Measurements from ENCODE around the gene BMX. TPM values are rescaled to one million over a fixed set of nuclear protein-coding genes. Genes with fewer than 3 reads are reported as not detected.
A peak's percentile ranks its signal among the peaks of the same experiment; 100 is the strongest.

BMX gene
- total and polyA plus RNA-seq, 9 of the 15 experiments (the other 6 are each of a cell fraction or from before 2014, with no cell fraction given): 0.45 to 4.2 (median 1.8) TPM

GRCh38 chrX:15567886-15568616 lies 67.4 kb downstream of the BMX start:
- Histone ChIP-seq H4K20me1 (replicated peaks; ENCODE audit: control insufficient read depth, insufficient read depth, low read length) (no peaks in the 10 kb centered on the region), H3K9me3 (replicated peaks; ENCODE audit: control insufficient read depth, insufficient read depth, low read depth, low read length) (no peaks in the 10 kb centered on the region), H3K27ac (ENCODE audit: extremely low read depth, low read depth, low read length) (no peak overlapping the region), H3K4me1 (replicated peaks in 1 of 2; ENCODE audit: control insufficient read depth in 2 of 2, insufficient read depth in 2 of 2, low read length in 2 of 2) (peaks cover 0 to 11% of the 10 kb centered on the region in 2 experiments; a peak in 2 of 5 replicates), H3K9ac (ENCODE audit: insufficient read depth in 1 of 2, low read depth in 2 of 2, low read length in 2 of 2) (no peak overlapping the region), H3K4me2 (ENCODE audit: insufficient read depth, low read length) (no peak overlapping the region), H3K36me3 (ENCODE audit: control insufficient read depth, insufficient read depth, low read length) (no peaks in the 10 kb centered on the region), H3K9me1 (ENCODE audit: control insufficient read depth, insufficient read depth, low read length) (no peaks in the 10 kb centered on the region), H3K79me2 (ENCODE audit: control insufficient read depth, insufficient read depth, low read length) (no peaks in the 10 kb centered on the region), H3K4me3 (no peak overlapping the region), H2AFZ (ENCODE audit: low read depth, low read length) (peak overlapping the region; percentile 54; the same call in 1 of the 2 replicates), H3K27me3 (ENCODE audit: control insufficient read depth in 2 of 2, insufficient read depth in 2 of 2, low read length in 2 of 2) (no peaks in the 10 kb centered on the region)
- WGBS (ENCODE audit: insufficient coverage, low coverage, missing lambda C conversion rate): 39% methylated on average over 7 of the region's 7 CpGs
- DNase-seq (ENCODE audit: extremely low read depth in 1 of 4, low spot score in 3 of 4) (peak in 1 of 4 experiments; percentile 37), ATAC-seq (peak; percentile 54; the same call in 1 of the 3 replicates), FAIRE-seq (peak; percentile 52)
- intact Hi-C loops (cut with micrococcal nuclease): loop anchor here (2.0 to 5.0 kb wide), 2 partner anchors 77 to 404 kb away; no protein-coding TSS in a partner anchor
- ChIA-PET CTCF (ENCODE audit: low intra/inter-chr PET ratio) (interaction anchor here (0.8 kb wide), 1 partner anchor 878 kb away, joined by 3 read pairs; no protein-coding TSS in a partner anchor), POLR2A (no interaction called here)
- no TSS peak for BruUV-seq (replicated peaks)
- in situ Hi-C loops (cut with MboI): loop anchor here (5.0 to 10.0 kb wide), 3 partner anchors 77 to 223 kb away; no protein-coding TSS in a partner anchor
- peak; percentile 66 to 88 for TF ChIP-seq RAD21 (CRISPR knock-in tag; conservative IDR thresholded peaks at IDR 0.05 in 1 of 2, IDR thresholded peaks at IDR 0.05 in 1 of 2)
- no peak for TF ChIP-seq PCBP2 (IDR thresholded peaks at IDR 0.05; ENCODE audit: low read depth, low read length, poor library complexity, severe bottlenecking)
- no peak for TF ChIP-seq FOXM1 (IDR thresholded peaks at IDR 0.05; ENCODE audit: low read depth)
- no peak for TF ChIP-seq FOXM1 (CRISPR knock-in tag; IDR thresholded peaks at IDR 0.05; ENCODE audit: low read depth)
- TF ChIP-seq SMC3 (conservative IDR thresholded peaks at IDR 0.05; ENCODE audit: insufficient read depth, low read depth, low read length): peak; percentile 51; the same call in 1 of the 2 replicates
- peak; percentile 62 for TF ChIP-seq REST (IDR thresholded peaks at IDR 0.05; ENCODE audit: borderline replicate concordance)
- no peak for TF ChIP-seq REST (CRISPR knock-in tag; IDR thresholded peaks at IDR 0.05; ENCODE audit: low read depth)
- TF ChIP-seq HMG20A (CRISPR knock-in tag; conservative IDR thresholded peaks at IDR 0.05): no peak
- TF ChIP-seq DEAF1 (CRISPR knock-in tag; IDR thresholded peaks at IDR 0.05): peak; percentile 73
